OCI-LY1 (cell line): ENCODE results near the gene ABCA7.

Source experiments
- CTCF ChIP-seq: fragments of 200-600 bp; sonication (generic), shearing (Covaris generic); IDR thresholded peaks from 2 replicates; pipeline ENCODE4 v1.5.1; 2017; ENCODE audit warnings: mild to moderate bottlenecking, antibody characterized with exemption, low read length, moderate library complexity, mixed read lengths
- EZH2 ChIP-seq: fragments of 200-600 bp; sonication (generic), shearing (Covaris generic); IDR thresholded peaks from 2 replicates; pipeline ENCODE4 v1.8.0; 2017; ENCODE audit warnings: borderline replicate concordance, mixed run types, mild to moderate bottlenecking, antibody characterized with exemption, low read length, moderate library complexity, mixed read lengths

- TF ChIP-seq CTCF (no peak), EZH2 (no peak)
These were observed 71.1 kb downstream of the ABCA7 start for GRCh38 chr19:1110809-1111640.
